ENCODE results near the gene TIMMDC1. TPM values are rescaled to one million over a fixed set of nuclear protein-coding genes. Genes with fewer than 3 reads are reported as not detected.
A peak's percentile ranks its signal among the peaks of the same experiment; 100 is the strongest.

The TIMMDC1 gene
- total and polyA plus RNA-seq, 10 of the 15 experiments (the other 5 are each of a cell fraction or from before 2014, with no cell fraction given): 55.9 to 146 (median 72.1) TPM

GRCh38 chr3:119560160-119560559 is 61.8 kb downstream of the TIMMDC1 start:
- in situ Hi-C loops (cut with MboI): no loop called here
- H3K4me3 ChIP-seq: peak overlapping the region; percentile 76
- ChIA-PET POLR2A (interaction anchor here (0.5 to 6.4 kb wide), 16 partner anchors 9 to 120 kb away, joined by 3 to 104 read pairs (median 6); partner anchors contain the start of genes ADPRH, COX17, PLA1A and TIMMDC1), CTCF (interaction anchor here (0.7 to 6.0 kb wide), 19 partner anchors 10 to 678 kb away, joined by 3 to 60 read pairs (median 6); partner anchors contain the start of gene ARHGAP31), RAD21 (ENCODE audit: unreplicated experiment) (interaction anchor here (0.7 to 11.9 kb wide), 19 partner anchors 9 to 208 kb away, joined by 3 to 239 read pairs (median 5); partner anchors contain the start of genes ADPRH, COX17 and TIMMDC1), SMC1A (ENCODE audit: uncharacterized antibody, unreplicated experiment) (interaction anchor here (0.9 to 8.9 kb wide), 19 partner anchors 9 to 291 kb away, joined by 3 to 151 read pairs (median 14); partner anchors contain the start of genes ADPRH, COX17 and PLA1A)
- 0% methylated on average over 4 of the region's 5 CpGs for WGBS (ENCODE audit: insufficient coverage, insufficient replicate concordance, low lambda C conversion rate, missing lambda C conversion rate)
- no TSS peak for BruUV-seq (replicated peaks)
- peaks cover 21% of the 10 kb centered on the region for H3K4me1 ChIP-seq (ENCODE audit: control insufficient read depth, insufficient read depth, low read length)
- peak; percentile 79 for TF ChIP-seq ZNF384 (IDR thresholded peaks at IDR 0.05; ENCODE audit: borderline replicate concordance, low read depth, low read length)
- peak; percentile 44 for TF ChIP-seq POLR2A (IDR thresholded peaks at IDR 0.05; ENCODE audit: low read depth, low read length)
- peak; percentile 15 for TF ChIP-seq RUNX3 (IDR thresholded peaks at IDR 0.05; ENCODE audit: low read length)
- TF ChIP-seq NFYA (IDR thresholded peaks at IDR 0.05; ENCODE audit: borderline replicate concordance, low read depth, low read length): no peak
- 0 out of 2 replicates have a peak, but pooled peaks have one; percentile 5 for TF ChIP-seq CREM (IDR thresholded peaks at IDR 0.05; ENCODE audit: low read depth)
- 0 out of 2 replicates have a peak, but pooled peaks have one; percentile 49 for TF ChIP-seq PML (IDR thresholded peaks at IDR 0.05; ENCODE audit: low read length)
- no peak for TF ChIP-seq ZNF592 (IDR thresholded peaks at IDR 0.05)
- no peaks in the 10 kb centered on the region for H4K20me1 ChIP-seq (ENCODE audit: control insufficient read depth, insufficient read depth)
- peaks cover 2% of the 10 kb centered on the region; the same call in 2 of the 3 replicates for H3K9me3 ChIP-seq (replicated peaks; ENCODE audit: control insufficient read depth, insufficient read depth, low read length)
- H3K27me3 ChIP-seq (replicated peaks in 1 of 2; ENCODE audit: control insufficient read depth in 2 of 2, insufficient read depth in 2 of 2, low read length in 1 of 2): no peaks in the 10 kb centered on the region
- H2AFZ ChIP-seq (ENCODE audit: control insufficient read depth, low read depth, low read length): peak overlapping the region; percentile 65
- DNase-seq (ENCODE audit: low read depth, low spot score): no peak
- H3K79me2 ChIP-seq (ENCODE audit: control insufficient read depth, insufficient read depth, low read length): peaks cover 73% of the 10 kb centered on the region
- ATAC-seq: peak; percentile 2
- peak overlapping the region; percentile 98 for H3K27ac ChIP-seq (ENCODE audit: control insufficient read depth, insufficient read depth)
- H3K9ac ChIP-seq (ENCODE audit: control insufficient read depth, insufficient read depth, low read length): peak overlapping the region; percentile 99
- intact Hi-C loops (cut with micrococcal nuclease; ENCODE audit: unreplicated experiment): no loop called here
- H3K36me3 ChIP-seq (ENCODE audit: control insufficient read depth in 2 of 2, insufficient read depth in 2 of 2, low read length in 1 of 2): no peaks in the 10 kb centered on the region
- no peak for FAIRE-seq
- H3K4me2 ChIP-seq (ENCODE audit: control insufficient read depth, insufficient read depth): peak overlapping the region; percentile 98

Measured in GM12878 (cell line).